Stimulated activated CD8-positive, alpha-beta memory T cell treated with anti-CD3 and anti-CD28 coated beads, Interleukin-15, amount 100 ng/mL, for 4 hours (primary cell): ENCODE measurements around the gene AARS1.
"Not testable (repeated sequence)": the region's sequence is repeated elsewhere in the genome, so short reads cannot be mapped to it uniquely, and the experiment has no call there.

ENCODE experiments used
- DNase-seq, 2 donors: peaks; one replicate each; pipeline ENCODE4 v3.0.0-alpha.2; 2020; ENCODE audit warnings: low read depth in 2 of 2

AARS1 gene

GRCh38 chr16:70289229-70290094 lies at the start of gene AARS1:
Gene AARS1, minus strand, starts transcription at chr16:70289506. Its CDS starts 6,743 bp downstream, at chr16:70282763.
- DNase-seq, result peak; percentile 86 to 92

GRCh38 chr16:70337814-70338213 lies 48.5 kb upstream of the AARS1 start:
- DNase-seq, result no peak

DNA sequence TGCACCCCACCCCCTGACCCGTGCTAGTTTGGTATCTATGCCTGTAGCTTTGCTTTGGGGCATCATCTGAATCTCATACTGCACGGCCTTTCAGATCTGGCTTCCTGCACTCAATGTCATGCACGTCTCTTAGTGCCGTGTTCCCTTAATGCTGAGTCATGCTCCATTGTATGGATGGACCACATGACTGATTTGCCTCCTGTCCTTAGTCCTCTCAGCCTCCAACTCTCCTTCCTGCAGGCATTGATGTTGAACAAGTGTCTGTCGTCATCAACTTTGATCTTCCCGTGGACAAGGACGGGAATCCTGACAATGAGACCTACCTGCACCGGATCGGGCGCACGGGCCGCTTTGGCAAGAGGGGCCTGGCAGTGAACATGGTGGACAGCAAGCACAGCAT lies 43.4 kb upstream of the AARS1 start:
- DNase-seq, result not testable (repeated sequence)

DNA sequence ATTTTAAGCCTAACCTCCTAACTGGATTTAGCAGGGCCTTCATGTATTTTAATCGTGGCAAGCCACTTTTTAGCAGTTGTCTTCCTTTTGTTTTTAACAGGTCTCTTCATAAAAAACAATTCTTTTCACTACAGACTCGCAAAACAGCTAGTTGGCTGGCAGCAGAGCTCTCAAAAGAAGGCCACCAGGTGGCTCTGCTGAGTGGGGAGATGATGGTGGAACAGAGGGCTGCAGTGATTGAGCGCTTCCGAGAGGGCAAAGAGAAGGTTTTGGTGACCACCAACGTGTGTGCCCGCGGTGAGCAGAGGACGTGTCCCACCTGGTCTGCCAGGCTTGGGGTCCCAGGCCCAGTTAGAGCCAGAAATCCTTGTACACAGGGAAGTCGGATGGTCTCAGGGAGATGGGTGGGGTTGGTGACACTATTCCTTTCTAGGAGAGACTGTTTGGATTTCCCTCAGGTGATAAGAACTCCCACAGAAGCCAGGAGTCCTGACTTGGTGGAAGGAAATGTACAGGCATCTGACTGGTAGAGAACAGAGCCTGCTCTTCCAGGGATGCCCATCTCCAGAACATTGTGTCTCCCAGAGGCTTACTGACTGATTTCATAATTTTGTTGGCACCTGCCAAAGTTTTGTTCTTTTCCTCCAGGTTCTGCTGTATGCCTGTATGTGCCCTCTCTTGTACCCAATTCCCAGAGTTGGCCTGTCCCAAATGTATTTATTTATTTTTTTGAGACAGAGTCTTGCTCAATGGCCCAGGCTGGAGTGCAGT lies 42.5 kb upstream of the AARS1 start:
- no peak for DNase-seq

DNA sequence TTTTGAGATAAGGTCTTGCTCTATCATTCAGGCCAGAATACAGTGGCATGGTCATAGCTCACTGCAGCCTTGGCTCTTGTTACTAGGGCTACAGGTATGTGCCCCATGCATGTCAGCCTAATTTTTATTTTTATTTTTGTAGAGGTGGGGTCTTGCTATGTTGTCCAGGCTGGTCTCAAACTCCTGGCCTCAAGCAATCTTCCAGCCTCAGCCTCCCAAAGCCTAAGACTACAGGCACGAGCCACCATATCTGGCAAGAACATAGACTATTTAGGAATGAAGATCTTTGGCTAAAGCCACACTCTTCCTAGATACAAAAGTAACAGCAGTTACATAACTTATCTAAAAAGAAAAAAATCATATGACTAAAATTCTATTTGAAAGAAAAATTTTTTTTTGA lies 41.8 kb upstream of the AARS1 start:
- no peak for DNase-seq

DNA sequence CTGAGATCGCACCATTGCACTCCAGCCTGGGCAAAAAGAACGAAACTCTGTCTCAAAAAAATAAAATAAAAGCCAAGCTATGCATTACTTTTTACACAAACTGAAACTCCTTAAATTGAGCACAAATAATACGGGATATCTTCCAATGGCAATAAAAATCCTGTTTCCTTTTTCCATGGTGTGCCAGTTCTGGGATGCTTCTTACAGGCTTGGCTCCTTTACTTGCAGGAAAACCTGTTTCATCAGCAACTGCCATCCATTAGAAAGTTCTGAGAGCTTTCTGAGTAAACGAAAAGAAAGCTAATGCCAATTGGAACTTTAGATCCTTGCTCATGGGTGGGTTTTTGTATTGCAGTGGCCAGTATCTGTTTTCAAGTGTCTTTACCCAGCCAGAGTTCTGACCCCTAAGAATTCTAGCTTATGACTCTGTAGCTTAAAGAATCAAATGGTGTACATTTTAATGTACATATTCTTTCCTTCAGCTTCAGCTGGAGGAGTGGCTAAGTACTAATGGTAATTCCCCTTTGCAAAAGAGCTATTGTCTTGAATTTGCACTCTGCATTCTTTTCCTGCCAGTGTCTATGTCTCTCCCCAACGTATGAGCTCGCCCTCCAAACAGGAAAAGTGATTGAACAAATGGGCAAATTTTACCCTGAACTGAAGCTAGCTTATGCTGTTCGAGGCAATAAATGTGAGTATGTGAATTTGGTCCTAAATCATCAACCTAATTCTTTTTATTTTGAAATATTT lies 35.9 kb upstream of the AARS1 start:
- no peak for DNase-seq

DNA sequence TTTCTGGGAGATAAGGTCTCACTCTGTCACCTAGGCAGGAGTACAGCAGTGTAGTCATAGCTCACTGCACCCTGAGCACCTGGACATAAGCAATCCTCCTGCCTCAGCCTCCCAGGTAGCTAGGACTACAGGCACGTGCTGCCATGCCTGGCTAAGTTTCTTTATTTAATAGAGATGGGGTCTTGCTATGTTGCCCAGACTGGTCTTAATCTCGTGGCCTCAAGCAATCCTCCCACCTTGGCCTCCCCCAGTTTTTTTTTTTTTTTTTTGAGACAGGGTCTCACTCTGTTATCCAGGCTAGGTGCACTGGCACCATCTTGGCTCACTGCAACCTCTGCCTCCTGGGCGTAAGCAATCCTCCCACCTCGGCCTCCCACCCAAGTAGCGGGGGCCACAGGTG lies 30.8 kb upstream of the AARS1 start:
- no peak for DNase-seq

GRCh38 chr16:70307726-70308125 lies 18.4 kb upstream of the AARS1 start:
- not testable (repeated sequence) for DNase-seq

GRCh38 chr16:70306880-70307279 lies 17.6 kb upstream of the AARS1 start:
- no peak for DNase-seq

GRCh38 chr16:70304892-70305448 lies 15.7 kb upstream of the AARS1 start:
- DNase-seq, result no peak

GRCh38 chr16:70302745-70303144 lies 13.4 kb upstream of the AARS1 start:
- no peak for DNase-seq

DNA sequence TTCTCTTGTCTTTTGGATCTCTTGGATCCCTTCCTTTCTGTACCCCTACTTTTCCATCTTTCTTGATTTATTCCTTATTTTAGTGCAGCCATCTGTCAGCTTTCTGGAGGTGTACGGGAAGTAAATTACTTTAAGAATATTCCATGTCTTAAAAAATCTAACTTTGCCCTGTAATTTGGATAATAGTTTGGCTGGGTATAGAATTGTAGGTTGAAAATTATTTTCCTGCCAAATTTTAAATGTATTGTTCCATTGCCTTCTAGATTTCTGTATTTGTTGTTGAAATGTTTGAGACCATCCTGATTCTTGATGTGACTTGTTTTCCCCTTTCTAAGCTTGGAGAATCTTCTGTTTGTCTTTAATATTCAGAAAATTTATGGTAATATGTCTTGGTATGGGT lies 11.8 kb upstream of the AARS1 start:
- no peak for DNase-seq

DNA sequence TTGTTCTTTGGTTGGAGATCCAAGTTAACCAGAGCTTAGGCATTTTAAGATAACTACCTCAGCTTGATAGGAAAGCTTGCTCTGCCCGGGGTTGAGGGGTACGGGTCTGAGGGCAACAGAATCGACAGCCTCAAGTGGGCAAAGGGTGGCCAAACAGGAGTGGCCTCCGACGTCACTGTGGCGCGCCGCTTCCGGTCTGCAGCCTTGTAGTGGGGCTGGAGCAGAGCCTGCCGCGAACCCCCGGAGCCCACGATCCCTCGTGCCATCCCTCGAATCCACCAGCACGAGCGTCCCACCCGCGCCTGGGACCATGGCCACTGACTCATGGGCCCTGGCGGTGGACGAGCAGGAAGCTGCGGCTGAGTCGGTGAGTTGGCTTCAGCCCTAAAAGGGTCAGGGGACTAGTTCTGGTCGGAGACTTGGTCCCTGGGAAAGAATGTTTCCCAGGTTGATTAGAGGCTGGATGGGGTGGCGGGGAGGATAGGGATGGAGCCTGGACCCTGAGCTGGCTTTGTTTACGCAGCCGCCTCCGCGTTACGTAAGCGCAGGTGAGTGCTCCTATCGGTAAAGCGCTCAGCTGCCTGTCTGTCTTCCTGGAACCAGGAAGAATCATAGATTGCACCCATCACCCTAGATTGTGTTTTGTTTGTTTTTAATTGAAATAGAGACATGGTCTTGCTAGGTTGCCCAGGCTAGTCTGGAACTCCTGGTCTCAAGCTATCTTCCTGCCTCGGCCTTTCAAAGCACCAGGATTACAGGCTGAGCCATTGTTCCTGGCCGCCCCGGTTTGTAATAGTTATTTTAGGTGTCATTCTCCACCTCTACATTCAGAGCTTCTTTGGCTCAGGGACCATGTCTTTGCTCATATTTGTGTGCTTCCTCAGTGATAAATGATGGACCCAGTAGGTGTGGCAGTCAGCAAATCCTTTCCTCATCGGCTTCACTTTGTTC lies 10.0 kb upstream of the AARS1 start, which contains the start of gene DDX19B:
Gene DDX19B (plus strand): TSS at position 199 of the 951 bp plus-strand sequence. CDS start 112 bp downstream, at position 311.
- peak; percentile 22 to 26 for DNase-seq

- DNase-seq, result no peak
Observed at GRCh38 chr16:70295634-70296033, 6.3 kb upstream of the AARS1 start.

DNA sequence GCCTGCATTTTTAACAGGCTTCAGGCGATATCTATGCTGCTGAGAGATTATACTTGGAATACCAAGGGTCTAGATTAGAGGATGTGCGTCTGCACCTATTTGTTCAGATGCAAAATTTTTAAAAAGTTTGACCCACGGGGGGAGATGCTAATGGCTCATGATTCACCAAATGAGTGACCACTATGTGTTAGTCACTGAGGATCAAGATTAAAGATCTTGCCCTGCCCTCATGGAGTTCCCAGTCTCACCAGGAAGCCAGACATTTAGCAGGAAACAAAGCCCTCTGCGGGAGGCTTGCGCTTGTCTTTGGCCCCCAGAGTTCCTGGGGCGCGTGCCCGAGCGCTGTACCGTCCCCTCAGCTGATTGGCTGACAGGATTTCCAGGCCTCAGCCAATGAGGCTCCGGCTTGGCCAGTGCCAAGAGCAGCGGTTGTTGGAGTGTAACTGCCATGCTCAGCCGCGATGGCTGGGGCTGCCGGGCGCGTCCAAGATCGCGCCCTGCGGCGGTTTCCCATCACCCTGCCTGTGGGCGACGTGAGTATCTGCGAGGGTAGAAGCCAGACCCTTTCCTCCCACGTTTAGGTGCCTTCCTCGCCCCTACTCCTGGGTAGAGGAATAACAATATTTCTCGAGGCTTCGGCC lies 5.2 kb upstream of the AARS1 start:
- no peak for DNase-seq

- DNase-seq, result not testable (repeated sequence)
Observed at GRCh38 chr16:70292148-70292547, 2.8 kb upstream of the AARS1 start.

- DNase-seq, result no peak
Observed at GRCh38 chr16:70290949-70291519, 1.7 kb upstream of the AARS1 start.

GRCh38 chr16:70287304-70287971 lies 1.9 kb downstream of the AARS1 start:
- not testable (repeated sequence) for DNase-seq

DNA sequence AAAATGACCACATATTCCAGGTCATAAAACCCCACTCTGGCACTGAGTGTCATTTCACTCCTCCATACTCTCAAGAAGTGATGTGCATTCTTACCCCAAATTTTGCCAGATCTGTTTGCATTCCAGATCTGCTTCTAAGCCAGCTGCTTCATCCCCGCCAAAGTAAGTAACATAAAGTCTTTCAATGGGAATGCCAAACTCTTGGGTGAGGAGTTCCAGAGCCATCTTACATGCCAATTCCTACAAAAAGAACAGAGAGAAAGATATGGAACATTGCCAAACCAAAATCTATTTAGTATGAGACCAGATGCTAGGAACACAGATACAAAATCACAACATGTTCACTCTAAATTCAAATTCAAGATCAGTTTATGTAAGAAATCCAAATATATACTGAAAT lies 12.9 kb downstream of the AARS1 start:
- DNase-seq, result no peak
